H1 (cell line): Measurements from ENCODE around the gene RMDN3. TPM values are rescaled to one million over a fixed set of nuclear protein-coding genes. Genes with fewer than 3 reads are reported as not detected.

Experiments
- CTCF ChIA-PET: fragments of 300-600 bp; sonication (Branson Sonifier 250); formaldehyde crosslinking; loops from one replicate; lab custom pipeline; 2021; ENCODE audit not compliant: partially characterized antibody; lab: Charles Lee
- POLR2A ChIA-PET: fragments of 300-600 bp; sonication (Branson Sonifier 250); formaldehyde crosslinking; loops from one replicate; lab custom pipeline; 2021; ENCODE audit warnings: inconsistent platforms; ENCODE audit not compliant: partially characterized antibody; lab: Charles Lee
- DNase-seq, 2 experiments: peaks; one replicate each; pipeline versions ENCODE4 v3.0.0 to v3.0.0-alpha.2; 2010 to 2022; ENCODE audit warnings: low spot score in 2 of 2, low read depth in 1 of 2, mixed read lengths in 1 of 2
- FAIRE-seq: peaks from 2 replicates; lab custom pipeline; 2011; peaks lifted over from hg19 to GRCh38; lab: Jason Lieb, UNC
- H2AFZ ChIP-seq: 2 replicates; pipeline ENCODE4 v1.8.1; 2012; ENCODE audit warnings: low read length, inconsistent platforms
- H2AK5ac ChIP-seq: 2 replicates; pipeline ENCODE4 v1.6.1; 2013; ENCODE audit warnings: low read depth, low read length
- H2BK120ac ChIP-seq: replicated peaks from 2 replicates; pipeline ENCODE3; 2013; ENCODE audit warnings: low read depth, low read length, inconsistent platforms
- H2BK12ac ChIP-seq: 2 replicates; pipeline ENCODE4 v1.6.1; 2013; ENCODE audit warnings: low read depth, low read length
- H2BK15ac ChIP-seq: 2 replicates; pipeline ENCODE4 v1.6.1; 2013; ENCODE audit warnings: low read length
- H2BK20ac ChIP-seq: 2 replicates; pipeline ENCODE4 v1.6.1; 2013; ENCODE audit warnings: low read length
- H2BK5ac ChIP-seq: 2 replicates; pipeline ENCODE4 v1.6.1; 2013; ENCODE audit warnings: low read depth, low read length
- H3K14ac ChIP-seq: 2 replicates; pipeline ENCODE4 v1.6.1; 2013; ENCODE audit warnings: inconsistent platforms; ENCODE audit not compliant: insufficient read length
- H3K18ac ChIP-seq: 2 replicates; pipeline ENCODE4 v1.6.1; 2013; ENCODE audit warnings: low read length; ENCODE audit errors: extremely low read depth
- H3K23ac ChIP-seq: 2 replicates; pipeline ENCODE4 v1.6.1; 2013; ENCODE audit warnings: inconsistent platforms; ENCODE audit not compliant: insufficient read length
- H3K23me2 ChIP-seq: 2 replicates; pipeline ENCODE4 v1.6.1; 2013; ENCODE audit warnings: low read depth, low read length
- H3K27ac ChIP-seq: 2 replicates; pipeline ENCODE4 v1.6.1; 2011; ENCODE audit warnings: low read depth, low read length, inconsistent platforms
- H3K27me3 ChIP-seq, 4 experiments: replicated peaks in 1 of 4; 1 replicate in 1 of 4; 2 replicates in 3 of 4; pipeline versions ENCODE4 v1.6.1 to v1.8.1; 2011 to 2013; ENCODE audit warnings: low read length in 3 of 4, mild to moderate bottlenecking in 3 of 4, inconsistent platforms in 2 of 4, mixed read lengths in 2 of 4, moderate library complexity in 1 of 4; ENCODE audit not compliant: control insufficient read depth in 3 of 4, insufficient read depth in 3 of 4; ENCODE audit errors: extremely low read depth in 1 of 4
- H3K36me3 ChIP-seq, 4 experiments: 2 replicates each; pipeline versions ENCODE4 v1.6.1 to v1.8.1; 2011 to 2013; ENCODE audit warnings: mild to moderate bottlenecking in 4 of 4, low read length in 3 of 4, moderate library complexity in 2 of 4, control low read depth in 1 of 4, inconsistent platforms in 1 of 4; ENCODE audit not compliant: insufficient read depth in 4 of 4, control insufficient read depth in 2 of 4
- H3K4ac ChIP-seq: replicated peaks from 2 replicates; pipeline ENCODE3; 2013; ENCODE audit warnings: low read length, low read depth, mixed read lengths, inconsistent platforms; ENCODE audit not compliant: insufficient read length
- H3K4me1 ChIP-seq, 4 experiments: replicated peaks in 1 of 4; 1 replicate in 1 of 4; 2 replicates in 3 of 4; pipeline versions ENCODE4 v1.6.1 to v1.8.1; 2011 to 2013; ENCODE audit warnings: low read length in 3 of 4, inconsistent platforms in 2 of 4, mixed read lengths in 1 of 4; ENCODE audit not compliant: insufficient read depth in 4 of 4, control insufficient read depth in 3 of 4
- H3K4me2 ChIP-seq, 2 experiments: 2 replicates each; pipeline versions ENCODE4 v1.6.1 to v1.8.1; 2011 to 2013; ENCODE audit warnings: low read depth in 2 of 2, low read length in 2 of 2, control low read depth in 1 of 2, inconsistent platforms in 1 of 2, mild to moderate bottlenecking in 1 of 2; ENCODE audit not compliant: insufficient read depth in 1 of 2
- H3K4me3 ChIP-seq, 4 experiments: fragments of 200-600, 300-600 bp in 1 of 4; sonication (generic), shearing (Covaris generic), sonication (Bioruptor Twin) in 1 of 4; 2 replicates each; pipeline versions ENCODE4 v1.5.1 to v1.8.1; 2011 to 2016; ENCODE audit warnings: low read length in 4 of 4, low read depth in 3 of 4, control low read depth in 2 of 4, inconsistent platforms in 2 of 4, mild to moderate bottlenecking in 2 of 4, mixed read lengths in 1 of 4, moderate library complexity in 1 of 4; ENCODE audit not compliant: insufficient read depth in 2 of 4; ENCODE audit errors: extremely low read depth in 1 of 4
- H3K56ac ChIP-seq: replicated peaks from 2 replicates; pipeline ENCODE3; 2013; ENCODE audit warnings: low read depth, mild to moderate bottlenecking, mixed read lengths, low read length, inconsistent platforms; ENCODE audit not compliant: insufficient read length
- H3K79me1 ChIP-seq: 2 replicates; pipeline ENCODE4 v1.6.1; 2013; ENCODE audit warnings: low read depth, low read length, control low read depth
- H3K79me2 ChIP-seq, 2 experiments: 2 replicates each; pipeline versions ENCODE4 v1.6.1 to v1.8.1; 2012 to 2013; ENCODE audit warnings: low read length in 2 of 2, mild to moderate bottlenecking in 2 of 2, inconsistent platforms in 1 of 2; ENCODE audit not compliant: insufficient read depth in 2 of 2, control insufficient read depth in 1 of 2
- H3K9ac ChIP-seq, 4 experiments: replicated peaks in 1 of 4; 1 replicate in 1 of 4; 2 replicates in 3 of 4; pipeline versions ENCODE4 v1.6.1 to v1.8.1; 2011 to 2013; ENCODE audit warnings: low read depth in 3 of 4, low read length in 3 of 4, control low read depth in 2 of 4, mild to moderate bottlenecking in 2 of 4, moderate library complexity in 2 of 4, inconsistent platforms in 1 of 4; ENCODE audit errors: extremely low read depth in 1 of 4
- H3K9me3 ChIP-seq, 2 experiments: 2 replicates each; pipeline versions ENCODE4 v1.6.1 to v1.8.1; 2012 to 2013; ENCODE audit warnings: mild to moderate bottlenecking in 2 of 2, moderate library complexity in 2 of 2, control low read depth in 1 of 2, inconsistent platforms in 1 of 2, low read depth in 1 of 2, low read length in 1 of 2, mixed read lengths in 1 of 2; ENCODE audit not compliant: insufficient read depth in 2 of 2
- H4K20me1 ChIP-seq, 2 experiments: replicated peaks in 1 of 2; 2 replicates each; pipeline versions ENCODE3 to v1.8.1; 2011 to 2013; ENCODE audit warnings: inconsistent platforms in 2 of 2, low read length in 2 of 2, mild to moderate bottlenecking in 1 of 2; ENCODE audit not compliant: insufficient read depth in 2 of 2, control insufficient read depth in 1 of 2
- H4K5ac ChIP-seq: 2 replicates; pipeline ENCODE4 v1.6.1; 2013; ENCODE audit warnings: low read length, low read depth, mixed read lengths, inconsistent platforms; ENCODE audit not compliant: insufficient read length
- H4K8ac ChIP-seq: 2 replicates; pipeline ENCODE4 v1.8.0; 2013; ENCODE audit warnings: mild to moderate bottlenecking, moderate library complexity, low read length, inconsistent platforms; ENCODE audit not compliant: insufficient read depth; ENCODE audit errors: extremely low read depth
- H4K91ac ChIP-seq: replicated peaks from 2 replicates; pipeline ENCODE3; 2013; ENCODE audit warnings: low read length, mixed read lengths, inconsistent platforms; ENCODE audit not compliant: insufficient read length
- ATF3 ChIP-seq: IDR thresholded peaks from 2 replicates; pipeline ENCODE4 v1.6.1; 2011; ENCODE audit warnings: low read depth, mild to moderate bottlenecking, low read length; ENCODE audit not compliant: insufficient read depth
- BACH1 ChIP-seq: IDR thresholded peaks from 2 replicates; pipeline ENCODE4 v1.6.1; 2012; ENCODE audit warnings: low read length, improper control_type of control experiment
- CHD1 ChIP-seq: IDR thresholded peaks from 2 replicates; pipeline ENCODE4 v1.6.1; 2012; ENCODE audit warnings: low read depth, low read length, improper control_type of control experiment
- CREB1 ChIP-seq: IDR thresholded peaks from 2 replicates; pipeline ENCODE4 v1.6.1; 2012; ENCODE audit warnings: inconsistent platforms
- CTBP2 ChIP-seq: IDR thresholded peaks from 2 replicates; pipeline ENCODE4 v1.7.0; 2011; ENCODE audit warnings: borderline replicate concordance, mild to moderate bottlenecking, moderate library complexity, mixed read lengths, low read length; ENCODE audit not compliant: insufficient read depth, insufficient read length
- EGR1 ChIP-seq: IDR thresholded peaks from 2 replicates; pipeline ENCODE4 v1.6.1; 2011; ENCODE audit warnings: low read depth, low read length, borderline replicate concordance
- FOSL1 ChIP-seq: IDR thresholded peaks from 2 replicates; pipeline ENCODE4 v1.6.1; 2011; ENCODE audit warnings: mild to moderate bottlenecking, low read depth, low read length, moderate library complexity; ENCODE audit not compliant: insufficient read depth
- KDM5A ChIP-seq: fragments of 200-600 bp; IDR thresholded peaks from 2 replicates; pipeline ENCODE4 v1.7.1; 2012; ENCODE audit warnings: mild to moderate bottlenecking, low read length, inconsistent platforms, mixed read lengths
- MAX ChIP-seq: IDR thresholded peaks from 2 replicates; pipeline ENCODE4 v1.6.1; 2012; ENCODE audit warnings: inconsistent platforms
- POLR2A ChIP-seq, 2 experiments: IDR thresholded peaks; 1 replicate in 1 of 2; 2 replicates in 1 of 2; pipeline ENCODE4 v1.6.1; 2011; ENCODE audit warnings: low read depth in 2 of 2, low read length in 2 of 2, mild to moderate bottlenecking in 2 of 2; ENCODE audit errors: control extremely low read depth in 1 of 2
- RNF2 ChIP-seq: fragments of 200-900, 300-1000 bp; sonication (generic); IDR thresholded peaks from 2 replicates; pipeline ENCODE4 v1.7.1; 2016; ENCODE audit warnings: borderline replicate concordance, low read depth, mild to moderate bottlenecking, antibody characterized with exemption, low read length; ENCODE audit not compliant: poor library complexity, severe bottlenecking; ENCODE audit errors: missing control alignments
- SAP30 ChIP-seq: fragments of 300-600 bp; sonication (generic); IDR thresholded peaks from 2 replicates; pipeline ENCODE4 v1.7.1; 2012; ENCODE audit warnings: low read length, moderate library complexity, mild to moderate bottlenecking, inconsistent platforms; ENCODE audit not compliant: insufficient read depth, insufficient replicate concordance
- SIRT6 ChIP-seq: IDR thresholded peaks from one replicate; pipeline ENCODE4 v1.7.1; 2012; ENCODE audit warnings: low read length, inconsistent platforms
- SP1 ChIP-seq: IDR thresholded peaks from 2 replicates; pipeline ENCODE4 v1.6.1; 2011; ENCODE audit warnings: low read depth, low read length
- WGBS, 2 experiments: shearing (Covaris generic) in 1 of 2; methylation state at CpG; one replicate each; pipeline versions ENCODE4 v1.1.6 to v1.1.7; 2013 to 2015; ENCODE audit warnings: low lambda C conversion rate in 2 of 2, mixed read lengths in 2 of 2, inconsistent platforms in 1 of 2, low coverage in 1 of 2, missing lambda C conversion rate in 1 of 2; ENCODE audit not compliant: insufficient replicate concordance in 2 of 2, insufficient coverage in 1 of 2, insufficient read length in 1 of 2; ENCODE audit errors: extremely low coverage in 1 of 2, missing lambda C conversion rate in 1 of 2; 5-methylcytosine and 5-hydroxymethylcytosine counted together
- polyA plus RNA-seq, 7 experiments: library from polyadenylated mRNA; depleted of rRNA in 3 of 7; stranded (reverse) in 5 of 7; unstranded in 2 of 7; fragments of >200 nt in 5 of 7; fragments of 200-250 nt in 2 of 7; gene quantifications; 1 replicate in 5 of 7; 2 replicates in 1 of 7; 4 replicates in 1 of 7; pipeline versions ENCODE4 v1.2.1 to v1.2.3, GENCODE V29; 2011 to 2013; ENCODE audit warnings: missing spikeins in 2 of 7, mixed read lengths in 2 of 7
- total RNA-seq: library from RNA; stranded (reverse); fragmentation: NEBNext Ultra II Directional; extraction: Animal tissue kit (Norgen Biotek cat#: 25700); gene quantifications from 2 replicates; pipeline ENCODE4 v1.2.1, GENCODE V29; 2021

Gene RMDN3
- total and polyA plus RNA-seq, 2 of the 8 experiments (the other 6 are each of a cell fraction or from before 2014, with no cell fraction given), result 10.8 to 24.1 TPM

GRCh38 chr15:40796041-40796440 is 41.0 kb upstream of the RMDN3 start:
- Histone ChIP-seq H3K27ac (no peak overlapping the region), H2BK20ac (no peak overlapping the region), H3K36me3 (no peaks in the 10 kb centered on the region; a peak in 1 of 8 replicates), H3K23me2 (no peaks in the 10 kb centered on the region; the same call in 1 of the 2 replicates), H3K4me1 (peaks cover 2 to 11% (median 9%) of the 10 kb centered on the region in 4 experiments; a peak in 5 of 7 replicates), H3K27me3 (no peaks in the 10 kb centered on the region), H4K5ac (no peak overlapping the region), H3K79me1 (no peaks in the 10 kb centered on the region; the same call in none of the 2 replicates), H3K79me2 (peaks cover 0 to 14% of the 10 kb centered on the region in 2 experiments; a peak in 2 of 4 replicates), H3K9me3 (no peaks in the 10 kb centered on the region), H2BK15ac (no peak overlapping the region), H2BK5ac (no peak overlapping the region), H3K4ac (no peak overlapping the region), H3K23ac (no peak overlapping the region), H4K20me1 (no peaks in the 10 kb centered on the region), H4K91ac (no peak overlapping the region), H3K9ac (no peak overlapping the region), H3K14ac (no peak overlapping the region), H4K8ac (no peak overlapping the region), H3K4me3 (no peak overlapping the region), H2AK5ac (no peak overlapping the region), H2BK12ac (no peak overlapping the region), H3K4me2 (0 out of 4 replicates have a peak overlapping the region, but pooled peaks of 1 of the 2 experiments have one; percentile 11), H2BK120ac (no peak overlapping the region), H3K56ac (no peak overlapping the region), H3K18ac (no peak overlapping the region), H2AFZ (no peak overlapping the region)
- POLR2A ChIA-PET, result no interaction called here
- WGBS, 2 experiments, result 84% methylated on average over 2 of the region's 2 CpGs; no CpG with 5 or more reads in 1 of the 2 experiments
- CTCF ChIA-PET, result interaction anchor here (0.7 to 1.5 kb wide), 6 partner anchors 9 to 45 kb away, joined by 3 to 9 read pairs (median 4); partner anchors contain the start of genes DNAJC17 and ZFYVE19
- DNase-seq (no peak), FAIRE-seq (no peak)
- no peak for TF ChIP-seq BACH1
- TF ChIP-seq POLR2A (IDR thresholded peaks at IDR 0.05; ENCODE audit: control extremely low read depth in 1 of 2, low read depth in 2 of 2, low read length in 2 of 2), result no peak
- no peak for TF ChIP-seq FOSL1
- no peak for TF ChIP-seq CREB1
- no peak for TF ChIP-seq SAP30
- TF ChIP-seq ATF3, result no peak
- no peak for TF ChIP-seq CTBP2
- no peak for TF ChIP-seq EGR1
- TF ChIP-seq CHD1, result no peak
- TF ChIP-seq SIRT6, result no peak
- TF ChIP-seq KDM5A, result no peak
- TF ChIP-seq MAX, result no peak
- TF ChIP-seq SP1, result no peak
- no peak for TF ChIP-seq RNF2
